Esophagus muscularis mucosa (tissue), 4 donors: ENCODE measurements around the gene ATP8B1. TPM values are rescaled to one million over a fixed set of nuclear protein-coding genes. Genes with fewer than 3 reads are reported as not detected.
A peak's percentile ranks its signal among the peaks of the same experiment; 100 is the strongest.
"Not testable (repeated sequence)": the region's sequence is repeated elsewhere in the genome, so short reads cannot be mapped to it uniquely, and the experiment has no call there.

Source experiments
- DNase-seq: peaks from one replicate; pipeline ENCODE4 v3.0.0-alpha.2; 2017; ENCODE audit errors: extremely low spot score
- H3K27ac ChIP-seq, 4 donors: fragments of 200-600 bp; sonication (generic); replicated peaks in 1 of 4; 1 replicate in 3 of 4; 2 replicates in 1 of 4; pipeline ENCODE4 v1.5.1; 2016 to 2019; ENCODE audit warnings: mild to moderate bottlenecking in 1 of 4
- H3K27me3 ChIP-seq, 4 donors: fragments of 200-600 bp; sonication (generic); one replicate each; pipeline versions ENCODE4 v1.5.1 to v1.6.0; 2016 to 2019
- H3K36me3 ChIP-seq, 4 donors: fragments of 200-600 bp; sonication (generic); one replicate each; pipeline ENCODE4 v1.5.1; 2016 to 2019
- H3K4me1 ChIP-seq, 4 donors: fragments of 200-600 bp; sonication (generic); one replicate each; pipeline ENCODE4 v1.5.1; 2016 to 2019
- H3K4me3 ChIP-seq, 4 donors: fragments of 200-600 bp; sonication (generic); 1 replicate in 2 of 4; 2 replicates in 2 of 4; pipeline ENCODE4 v1.5.1; 2016 to 2019; ENCODE audit warnings: mild to moderate bottlenecking in 4 of 4, moderate library complexity in 1 of 4
- H3K9me3 ChIP-seq, 4 donors: fragments of 200-600 bp; sonication (generic); 1 replicate in 3 of 4; 2 replicates in 1 of 4; pipeline ENCODE4 v1.5.1; 2016 to 2019
- CTCF ChIP-seq, 3 experiments: fragments of 200-600 bp in 2 of 3; fragments of 450-650 bp in 1 of 3; sonication (generic) in 2 of 3; IDR thresholded peaks; one replicate each; pipeline ENCODE4 v1.5.1; 2017 to 2019; ENCODE audit warnings: antibody characterized with exemption in 3 of 3, mild to moderate bottlenecking in 2 of 3, moderate library complexity in 1 of 3
- EP300 ChIP-seq: sonication (generic); formaldehyde crosslinking; IDR thresholded peaks from one replicate; pipeline ENCODE4 v1.6.1; 2017; ENCODE audit warnings: antibody characterized with exemption
- POLR2A ChIP-seq: fragments of 450-650 bp; IDR thresholded peaks from one replicate; pipeline ENCODE4 v1.6.1; 2017; ENCODE audit warnings: antibody characterized with exemption, moderate library complexity, mild to moderate bottlenecking, low read depth
- POLR2AphosphoS5 ChIP-seq, 2 donors: sonication (generic); formaldehyde crosslinking; IDR thresholded peaks; one replicate each; pipeline ENCODE4 v1.6.1; 2017; ENCODE audit warnings: antibody characterized with exemption in 2 of 2
- WGBS: methylation state at CpG from one replicate; pipeline ENCODE4 v1.1.5; 2018; 5-methylcytosine and 5-hydroxymethylcytosine counted together
- intact Hi-C: fragments of 100-400 bp; cut with DNase I; formaldehyde crosslinking; loops from one replicate; pipeline ENCODE4 v1.15.1; 2023
- total RNA-seq, 4 donors: library from RNA; depleted of rRNA; stranded (reverse); fragments of >200 nt; gene quantifications; one replicate each; pipeline versions ENCODE4 v1.1.0 to v1.2.1, GENCODE V29; 2016

The ATP8B1 gene
- total RNA-seq, 4 donors from 2014 or later, result 18.3 to 21.9 (median 19.6) TPM

DNA sequence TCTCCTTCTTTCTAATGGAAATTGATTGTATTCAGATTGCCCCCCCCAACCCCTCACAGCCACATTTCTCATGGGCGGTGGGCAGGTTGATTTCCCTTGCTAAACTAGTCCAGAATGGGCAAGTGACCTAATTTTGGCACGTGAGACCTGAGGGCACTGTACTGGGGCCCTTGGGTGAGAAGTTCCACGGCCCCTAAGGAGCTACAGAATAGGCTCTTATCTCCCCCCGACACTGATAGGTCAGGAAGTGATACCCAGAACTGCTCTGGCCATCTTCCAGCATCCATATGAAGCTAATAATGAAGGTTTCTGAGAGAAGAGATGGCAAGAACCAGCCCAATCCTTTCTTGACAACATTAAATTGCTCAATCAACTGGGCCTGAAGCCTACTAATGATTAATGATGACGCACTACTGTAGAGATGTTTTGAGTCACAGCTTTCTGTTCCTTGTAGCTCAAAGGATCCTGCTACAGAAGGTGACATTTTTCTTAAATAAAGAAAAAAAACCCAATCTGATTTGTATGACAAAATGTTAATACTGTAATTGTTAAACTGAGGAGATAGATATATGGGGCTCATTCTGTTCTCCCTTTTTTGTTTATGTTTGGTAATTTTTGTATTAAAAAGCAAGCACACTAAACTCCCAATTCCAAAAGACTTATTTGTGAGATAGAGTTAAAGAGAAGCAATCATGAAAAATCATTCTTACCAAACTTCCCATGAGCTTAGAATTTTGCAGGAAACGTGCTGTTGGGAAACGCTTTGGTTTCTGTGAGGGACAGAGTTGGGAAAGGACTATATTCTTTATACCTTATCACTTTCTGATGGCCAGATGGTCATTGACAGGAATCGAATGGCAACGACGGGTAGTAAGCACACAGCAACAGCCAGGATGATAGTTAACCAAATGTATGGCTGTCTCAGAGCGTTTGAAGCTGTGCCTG is 153.3 kb downstream of the ATP8B1 start:
- DNase-seq, result no peak
- intact Hi-C loops, result no loop called here
- H3K36me3 ChIP-seq, result peaks cover 5 to 61% (median 45%) of the 10 kb centered on the region in 4 donors
- H3K27me3 ChIP-seq, result no peaks in the 10 kb centered on the region
- WGBS, result 87% methylated on average over 11 of the region's 11 CpGs
- H3K27ac ChIP-seq, result no peak overlapping the region
- no peak overlapping the region for H3K4me3 ChIP-seq
- no peak for TF ChIP-seq POLR2A
- TF ChIP-seq EP300, result no peak
- no peak for TF ChIP-seq CTCF (IDR thresholded peaks at IDR 0.05)
- TF ChIP-seq POLR2AphosphoS5 (IDR thresholded peaks at IDR 0.05), result no peak
- H3K9me3 ChIP-seq, result no peaks in the 10 kb centered on the region
- H3K4me1 ChIP-seq, result peaks cover 0 to 6% (median 3%) of the 10 kb centered on the region in 4 donors

DNA sequence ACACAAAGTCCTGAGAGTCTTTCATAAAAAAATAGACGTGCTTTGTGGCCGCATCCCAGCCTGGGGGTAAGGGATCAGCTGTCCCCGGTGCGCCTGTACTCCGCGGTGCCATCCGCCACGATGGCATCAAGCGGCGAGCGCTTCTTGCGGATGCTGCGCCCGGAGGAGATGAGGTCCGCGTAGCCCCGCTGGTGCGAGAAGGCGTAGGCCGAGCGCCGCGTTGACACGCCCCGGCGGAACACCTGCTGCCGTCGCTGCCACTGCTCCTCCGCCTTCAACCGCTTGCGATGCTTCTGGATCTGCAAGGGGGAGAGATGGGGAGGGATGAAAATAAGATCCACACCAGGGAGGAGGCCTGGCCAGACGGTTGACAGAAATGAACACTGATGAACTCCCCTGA is 154.7 kb downstream of the ATP8B1 start:
- intact Hi-C loops, result no loop called here
- Histone ChIP-seq H3K4me1 (peaks cover 0 to 6% (median 3%) of the 10 kb centered on the region in 4 donors), H3K9me3 (no peaks in the 10 kb centered on the region), H3K27me3 (no peaks in the 10 kb centered on the region), H3K27ac (no peak overlapping the region), H3K4me3 (no peak overlapping the region), H3K36me3 (peaks cover 5 to 52% (median 36%) of the 10 kb centered on the region in 4 donors)
- no peak for DNase-seq
- 82% methylated on average over 31 of the region's 32 CpGs for WGBS
- no peak for TF ChIP-seq POLR2AphosphoS5 (IDR thresholded peaks at IDR 0.05)

- Histone ChIP-seq H3K9me3 (no peaks in the 10 kb centered on the region), H3K27ac (no peak overlapping the region), H3K27me3 (no peaks in the 10 kb centered on the region), H3K4me3 (no peak overlapping the region), H3K36me3 (peaks cover 5 to 43% (median 24%) of the 10 kb centered on the region in 4 donors), H3K4me1 (peaks cover 0 to 3% (median under 1%) of the 10 kb centered on the region in 4 donors)
- intact Hi-C loops, result no loop called here
- DNase-seq, result no peak
- TF ChIP-seq CTCF (IDR thresholded peaks at IDR 0.05) (peak in 1 of 3 experiments; percentile 26), POLR2A (no peak)
Observed at GRCh38 chr18:57644540-57644939, 158.6 kb downstream of the ATP8B1 start.

DNA sequence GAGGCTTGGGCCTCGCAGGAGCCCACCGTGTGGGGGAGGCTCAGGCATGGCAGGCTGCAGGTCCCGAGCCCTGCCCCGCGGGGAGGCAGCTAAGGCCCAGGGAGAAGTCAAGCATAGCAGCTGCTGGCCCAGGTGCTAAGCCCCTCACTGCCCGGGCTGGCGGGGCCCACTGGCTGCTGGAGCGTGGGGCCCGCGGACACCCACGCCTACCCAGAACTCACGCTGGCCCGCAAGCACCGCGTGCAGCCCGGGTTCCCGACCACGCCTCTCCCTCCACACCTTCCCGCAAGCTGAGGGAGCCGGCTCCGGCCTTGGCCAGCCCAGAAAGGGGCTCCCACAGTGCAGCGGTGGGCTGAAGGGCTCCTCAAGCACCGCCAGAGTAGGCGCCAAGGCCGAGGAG is 159.4 kb downstream of the ATP8B1 start:
- WGBS, result no CpG with 5 or more reads among the region's 25 CpGs
- H3K27me3 ChIP-seq, H3K9me3 ChIP-seq, H3K4me3 ChIP-seq, intact Hi-C loops, H3K4me1 ChIP-seq, H3K27ac ChIP-seq, DNase-seq: not testable (repeated sequence)
- H3K36me3 ChIP-seq, result peaks cover 5 to 39% (median 18%) of the 10 kb centered on the region in 4 donors

DNA sequence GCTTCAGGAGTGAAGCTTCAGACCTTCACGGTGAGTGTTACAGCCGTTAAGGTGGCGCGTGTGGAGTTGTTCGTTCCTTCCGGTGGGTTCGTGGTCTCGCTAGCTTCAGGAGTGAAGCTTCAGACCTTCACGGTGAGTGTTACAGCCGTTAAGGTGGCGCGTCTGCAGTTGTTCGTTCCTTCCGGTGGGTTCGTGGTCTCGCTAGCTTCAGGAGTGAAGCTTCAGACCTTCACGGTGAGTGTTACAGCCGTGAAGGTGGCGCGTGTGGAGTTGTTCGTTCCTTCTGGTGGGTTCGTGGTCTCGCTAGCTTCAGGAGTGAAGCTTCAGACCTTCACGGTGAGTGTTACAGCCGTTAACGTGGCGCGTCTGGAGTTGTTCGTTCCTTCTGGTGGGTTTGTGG is 160.7 kb downstream of the ATP8B1 start:
- H3K4me3 ChIP-seq, H3K27me3 ChIP-seq, intact Hi-C loops, H3K4me1 ChIP-seq, DNase-seq, H3K27ac ChIP-seq, H3K9me3 ChIP-seq: not testable (repeated sequence)
- H3K36me3 ChIP-seq, result peaks cover 0 to 31% (median 9%) of the 10 kb centered on the region in 4 donors
- whole genome bisulfite sequencing, result 97% methylated on average over 10 of the region's 29 CpGs

GRCh38 chr18:57640749-57641148 is 162.4 kb downstream of the ATP8B1 start:
- no peaks in the 10 kb centered on the region for H3K4me1 ChIP-seq
- no peak overlapping the region for H3K4me3 ChIP-seq
- TF ChIP-seq POLR2A (no peak), POLR2AphosphoS5 (IDR thresholded peaks at IDR 0.05) (no peak), CTCF (IDR thresholded peaks at IDR 0.05) (no peak), EP300 (no peak)
- 88% methylated on average over 2 of the region's 2 CpGs for WGBS
- H3K9me3 ChIP-seq, result no peaks in the 10 kb centered on the region
- intact Hi-C loops, result no loop called here
- peaks cover 0 to 34% (median 6%) of the 10 kb centered on the region in 4 donors for H3K36me3 ChIP-seq
- no peaks in the 10 kb centered on the region for H3K27me3 ChIP-seq
- no peak for DNase-seq
- H3K27ac ChIP-seq, result no peak overlapping the region
